Stimulated activated CD4-positive, alpha-beta T cell treated with anti-CD3 and anti-CD28 coated beads, Interleukin-15, amount 100 ng/mL, for 24 hours (primary cell): ENCODE measurements around the gene SRL.
A peak's percentile ranks its signal among the peaks of the same experiment; 100 is the strongest.
"Not testable (repeated sequence)": the region's sequence is repeated elsewhere in the genome, so short reads cannot be mapped to it uniquely, and the experiment has no call there.

Source experiments
- DNase-seq: peaks from one replicate; pipeline ENCODE4 v3.0.0-alpha.2; 2020

SRL gene

DNA sequence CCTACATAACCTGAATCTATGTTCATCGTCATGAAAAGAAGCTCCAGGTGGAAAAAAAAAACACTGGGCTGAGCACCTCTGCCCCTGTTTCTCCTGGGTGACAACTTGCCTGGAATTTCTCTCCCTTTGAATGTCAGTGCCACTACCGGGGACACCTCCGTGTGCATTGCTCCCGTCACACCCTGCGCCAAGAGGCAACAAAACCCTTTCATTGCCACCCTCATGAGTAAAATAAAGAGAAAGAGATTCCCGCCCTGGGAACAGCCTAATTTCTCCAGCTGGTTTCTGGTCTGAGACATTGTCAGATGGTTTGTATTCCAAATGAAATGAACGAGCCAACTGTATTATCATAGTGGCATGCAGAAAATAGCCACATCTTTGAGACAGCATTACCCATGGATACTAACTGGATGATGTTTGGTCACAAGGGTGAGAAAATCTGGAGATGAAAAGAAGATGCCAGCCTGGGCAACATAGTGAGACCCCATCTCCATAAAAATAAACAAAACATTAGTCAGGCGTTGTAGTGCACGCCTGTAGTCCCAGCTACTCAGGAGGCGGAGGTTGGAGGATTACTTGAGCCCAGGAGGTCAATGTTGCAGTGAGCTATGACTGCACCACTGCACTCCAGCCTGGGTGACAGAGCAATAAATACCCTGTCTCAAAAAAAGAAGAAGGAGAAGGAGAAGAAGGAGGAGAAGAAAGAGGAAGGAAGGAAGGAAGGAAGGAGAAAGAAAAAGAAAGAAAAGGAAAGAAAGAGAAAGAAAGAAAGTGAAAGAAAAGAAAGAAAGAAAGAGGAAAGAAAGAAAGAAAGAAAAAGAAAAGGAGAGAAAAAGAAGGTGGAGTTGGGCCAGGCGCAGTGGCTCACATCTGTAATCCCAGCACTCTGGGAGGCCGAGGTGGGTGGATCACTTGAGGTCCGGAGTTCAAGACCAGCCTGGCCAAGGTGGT lies 83.5 kb downstream of the SRL start:
- no peak for DNase-seq

DNA sequence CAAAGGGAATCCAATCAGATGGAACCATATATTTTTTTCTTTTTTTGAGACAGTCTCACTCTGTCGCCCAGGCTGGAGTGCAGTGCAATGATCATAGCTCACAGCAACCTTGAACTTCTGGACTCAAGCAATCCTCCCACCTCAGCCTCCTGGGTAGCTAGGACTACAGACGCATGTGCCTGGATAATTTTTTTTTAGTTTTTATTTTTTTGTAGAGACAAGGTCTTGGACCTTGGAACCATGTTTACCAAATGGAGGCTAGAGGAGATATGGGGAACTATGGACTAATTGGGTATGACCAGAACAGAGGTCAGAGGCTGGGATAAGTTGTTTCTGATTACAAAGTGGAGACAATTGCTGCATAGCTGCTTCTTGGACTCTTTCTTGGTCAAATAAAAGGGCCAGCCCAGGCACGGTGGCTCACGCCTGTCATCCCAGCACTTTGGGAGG lies 84.5 kb downstream of the SRL start:
- no peak for DNase-seq

DNA sequence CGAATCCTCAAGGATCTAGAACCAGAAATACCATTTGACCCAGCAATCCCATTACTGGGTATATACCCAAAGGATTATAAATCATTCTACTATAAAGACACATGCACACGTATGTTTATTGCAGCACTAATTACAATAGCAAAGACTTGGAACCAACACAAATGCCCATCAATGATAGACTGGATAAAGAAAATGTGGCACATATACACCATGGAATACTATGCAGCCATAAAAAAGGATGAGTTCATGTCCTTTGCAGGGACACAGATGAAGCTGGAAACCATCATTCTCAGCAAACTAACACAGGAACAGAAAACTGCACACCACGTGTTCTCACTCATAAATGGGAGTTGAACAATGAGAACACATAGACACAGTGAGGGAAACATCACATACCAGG lies 85.4 kb downstream of the SRL start:
- DNase-seq, result not testable (repeated sequence)

GRCh38 chr16:4153364-4153763 lies 88.5 kb downstream of the SRL start:
- DNase-seq, result not testable (repeated sequence)

- DNase-seq, result no peak
Measured at GRCh38 chr16:4152267-4152666, 89.6 kb downstream of the SRL start.

DNA sequence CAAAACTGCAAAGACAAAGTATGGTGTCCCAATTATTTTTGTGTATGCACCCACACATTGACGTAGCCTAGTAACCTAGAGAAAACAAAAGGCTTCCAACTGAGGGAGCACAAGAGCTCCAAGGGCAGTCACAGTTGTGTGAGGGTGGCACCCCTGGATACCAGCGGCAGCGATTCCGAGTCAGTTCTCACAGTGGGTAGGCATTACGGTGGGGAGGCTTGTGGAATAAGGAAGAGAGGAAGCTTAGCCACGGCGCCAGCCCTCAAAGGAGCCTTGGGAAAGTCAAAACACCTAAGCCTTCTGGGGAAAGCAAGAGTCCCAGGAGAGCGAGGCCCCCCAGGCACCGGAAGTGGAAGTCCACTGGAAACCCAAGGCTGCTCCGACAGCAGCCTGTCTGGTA lies 94.6 kb downstream of the SRL start:
- DNase-seq, result no peak

- DNase-seq, result peak; percentile 14
Measured at GRCh38 chr16:4142268-4142667, 99.6 kb downstream of the SRL start.

DNA sequence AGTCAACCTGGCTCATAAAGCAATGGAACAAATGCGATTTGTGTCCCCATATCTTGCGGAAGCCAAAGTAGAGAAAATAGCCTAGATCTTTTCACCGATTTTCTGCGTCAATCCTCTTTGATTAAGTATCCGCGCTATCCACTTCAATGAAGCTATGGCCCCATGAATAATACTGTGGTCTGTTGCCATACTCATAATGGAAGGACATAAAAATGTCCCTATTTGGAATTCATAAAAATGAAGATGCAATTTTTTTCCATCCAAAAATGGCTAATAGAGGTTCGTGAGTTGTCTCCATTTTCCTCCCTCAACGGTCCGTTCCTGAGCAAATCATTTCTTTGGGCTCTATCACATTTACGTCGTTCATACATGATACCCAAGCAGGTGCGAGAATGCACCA lies 100.3 kb downstream of the SRL start:
- no peak for DNase-seq

- no peak for DNase-seq
Measured at GRCh38 chr16:4140652-4141051, 101.2 kb downstream of the SRL start.

DNA sequence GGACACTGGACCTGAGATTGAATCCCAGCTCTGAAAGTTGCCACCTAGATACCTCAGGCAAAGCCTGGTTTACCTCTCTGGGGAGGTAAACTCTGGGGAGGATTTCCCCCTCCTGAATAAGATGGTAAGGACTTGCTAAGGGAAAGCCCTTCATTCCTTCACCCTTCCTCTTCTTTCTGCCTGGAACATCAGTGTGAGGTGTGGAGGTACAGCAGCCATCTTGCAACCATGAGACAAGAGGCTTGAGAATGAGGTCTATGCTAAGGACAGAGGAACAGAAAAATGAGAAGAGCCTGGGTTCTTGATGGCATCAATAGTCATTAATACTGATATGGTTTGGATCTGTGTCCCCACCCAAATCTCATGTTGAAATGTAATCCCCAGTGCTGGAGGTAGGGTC lies 101.9 kb downstream of the SRL start:
- DNase-seq, result no peak
